ENCODE measurements around the gene SLC5A2. TPM values are rescaled to one million over a fixed set of nuclear protein-coding genes. Genes with fewer than 3 reads are reported as not detected.
"Not testable (repeated sequence)": the region's sequence is repeated elsewhere in the genome, so short reads cannot be mapped to it uniquely, and the experiment has no call there.

SLC5A2 gene
- total RNA-seq, 1 donor from 2014 or later = 0.60 TPM

DNA sequence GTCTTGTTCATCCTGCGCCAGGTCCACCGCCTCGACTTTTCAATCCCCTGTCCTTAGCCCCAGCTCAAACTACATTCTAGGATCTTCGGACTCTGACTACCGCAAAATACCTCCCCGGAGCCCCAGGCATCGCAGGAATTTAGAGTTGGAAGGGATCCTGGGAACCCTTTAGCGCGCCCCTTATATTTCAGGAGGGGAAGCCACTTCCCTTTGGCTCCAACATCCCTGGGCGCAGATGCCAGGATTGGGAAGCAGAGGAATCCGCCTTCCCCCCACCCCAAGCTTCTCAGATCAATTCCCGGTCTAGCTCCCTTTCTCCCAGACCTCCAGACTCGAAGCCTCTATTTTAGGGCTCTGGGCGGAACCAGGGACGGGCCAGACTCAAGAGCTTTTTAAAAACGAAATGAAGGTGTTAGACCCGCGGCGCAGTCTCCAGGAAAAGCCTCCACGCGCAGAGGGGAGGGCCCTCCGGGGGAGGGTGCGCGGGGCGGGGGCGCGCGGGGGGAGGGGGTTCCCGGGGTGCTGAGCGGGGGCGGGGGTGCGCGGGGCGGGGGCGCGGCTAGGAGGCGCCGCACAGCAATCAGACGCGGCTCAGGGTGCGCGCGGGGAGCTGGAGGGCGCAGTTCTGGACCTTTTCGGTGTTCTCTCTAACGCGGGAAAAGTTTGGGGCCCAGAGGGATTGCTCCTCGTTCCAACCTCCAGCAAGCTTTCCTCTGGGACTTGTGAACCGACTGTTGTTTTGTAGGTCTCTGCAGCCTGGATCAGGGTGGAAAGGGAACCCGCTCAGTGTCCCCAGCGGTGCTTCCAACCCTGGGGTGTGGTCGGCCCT, 46.4 kb downstream of the SLC5A2 start:
- peak; percentile 1 for DNase-seq (ENCODE audit: low read depth)

DNA sequence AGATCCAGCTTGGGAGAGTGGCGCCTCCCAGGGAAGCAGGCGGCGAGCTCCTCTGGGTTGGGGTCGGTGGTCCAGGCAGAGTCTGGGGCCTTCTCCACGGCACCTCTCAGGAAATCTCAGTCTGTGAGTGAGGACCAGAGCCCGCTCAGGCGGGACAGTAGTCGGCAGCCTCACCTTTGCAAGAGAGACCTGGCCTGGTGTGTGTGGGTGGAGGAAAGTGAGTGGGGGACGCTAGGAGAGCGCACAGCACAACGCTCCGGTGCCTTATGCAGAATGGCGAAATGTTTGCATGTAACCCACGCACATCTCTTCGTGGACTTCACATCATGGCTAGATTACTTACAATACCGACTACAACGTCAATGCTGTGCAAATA, 47.0 kb downstream of the SLC5A2 start:
- no peak for DNase-seq (ENCODE audit: low read depth)

DNA sequence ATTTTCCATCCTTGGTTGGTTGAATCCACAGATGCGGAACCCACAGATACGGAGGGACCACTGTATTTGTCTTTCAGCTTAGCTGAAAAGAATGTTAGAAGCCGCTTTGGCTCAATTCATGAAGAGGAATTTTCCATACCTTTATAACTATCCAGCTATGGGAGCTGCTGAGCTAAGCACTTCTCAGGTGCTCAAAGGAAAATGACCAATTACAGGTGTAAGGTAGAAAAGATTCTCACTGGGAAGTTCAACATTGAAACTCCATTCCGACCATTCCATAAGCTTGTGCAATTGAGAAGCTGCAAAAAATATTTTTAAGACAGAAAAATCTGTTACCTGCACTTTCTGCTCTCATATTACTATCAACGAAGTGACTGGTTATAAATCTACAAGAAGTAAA, 47.5 kb downstream of the SLC5A2 start:
- no peak for DNase-seq (ENCODE audit: low read depth)

DNA sequence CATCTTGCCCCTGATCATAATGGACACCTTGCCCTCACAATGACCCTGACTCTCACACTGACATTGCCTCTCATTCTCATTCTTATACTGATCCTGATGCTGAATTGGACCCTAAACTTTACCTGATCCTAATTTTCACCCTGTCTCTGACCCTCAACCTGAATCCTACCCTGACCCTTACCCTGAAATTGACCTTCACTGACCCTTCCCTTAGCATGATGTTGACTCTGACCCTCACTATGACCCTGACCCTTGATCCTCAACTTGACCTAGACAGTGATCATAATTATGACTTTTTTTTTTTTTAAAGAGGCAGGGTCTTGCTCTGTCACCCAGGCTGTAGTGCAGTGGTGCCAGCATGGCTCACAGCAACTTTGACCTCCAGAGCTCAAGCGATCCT, 48.2 kb downstream of the SLC5A2 start:
- DNase-seq (ENCODE audit: low read depth) = no peak

GRCh38 chr16:31532120-31532519, 49.2 kb downstream of the SLC5A2 start:
- no peak for DNase-seq (ENCODE audit: low read depth)

DNA sequence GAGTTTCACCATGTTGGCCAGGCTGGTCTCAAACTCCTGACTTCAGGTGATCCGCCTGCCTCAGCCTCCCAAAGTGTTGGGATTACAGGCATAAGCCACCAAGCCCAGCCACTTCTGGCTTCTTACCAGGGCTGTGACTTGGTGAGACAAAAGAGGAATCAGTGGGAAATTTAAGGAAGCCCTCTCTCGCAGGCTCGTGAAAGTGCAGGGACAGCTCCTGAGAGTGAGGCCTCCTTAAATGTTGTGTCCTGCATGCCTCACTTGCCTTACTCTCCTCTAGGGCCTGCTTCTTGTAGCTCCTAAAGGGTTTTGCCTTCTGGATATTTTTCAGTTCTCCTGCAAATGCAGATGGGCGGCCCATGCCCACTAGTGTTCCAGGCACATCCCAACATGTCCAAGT, 50.0 kb downstream of the SLC5A2 start:
- no peak for DNase-seq (ENCODE audit: low read depth)

DNA sequence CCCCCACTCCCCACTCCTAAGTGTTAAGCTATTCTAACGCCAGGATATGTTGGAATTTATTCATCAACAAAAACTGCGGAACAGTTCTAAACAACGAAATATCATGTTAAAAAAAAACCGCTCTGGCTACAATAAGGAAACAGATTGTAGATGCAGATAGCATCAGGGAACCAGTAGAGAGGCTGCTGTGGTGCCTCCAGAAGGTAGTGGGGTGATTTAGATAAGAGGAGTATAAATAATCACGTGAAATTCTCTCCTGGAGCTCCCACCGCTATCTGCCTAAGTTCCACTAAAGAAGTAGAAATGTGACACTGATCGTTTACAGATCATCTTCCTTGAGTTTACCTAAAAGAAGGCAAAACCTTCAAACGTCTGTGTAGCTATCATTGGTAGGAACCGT, 52.8 kb downstream of the SLC5A2 start:
- DNase-seq (ENCODE audit: low read depth) = no peak

DNA sequence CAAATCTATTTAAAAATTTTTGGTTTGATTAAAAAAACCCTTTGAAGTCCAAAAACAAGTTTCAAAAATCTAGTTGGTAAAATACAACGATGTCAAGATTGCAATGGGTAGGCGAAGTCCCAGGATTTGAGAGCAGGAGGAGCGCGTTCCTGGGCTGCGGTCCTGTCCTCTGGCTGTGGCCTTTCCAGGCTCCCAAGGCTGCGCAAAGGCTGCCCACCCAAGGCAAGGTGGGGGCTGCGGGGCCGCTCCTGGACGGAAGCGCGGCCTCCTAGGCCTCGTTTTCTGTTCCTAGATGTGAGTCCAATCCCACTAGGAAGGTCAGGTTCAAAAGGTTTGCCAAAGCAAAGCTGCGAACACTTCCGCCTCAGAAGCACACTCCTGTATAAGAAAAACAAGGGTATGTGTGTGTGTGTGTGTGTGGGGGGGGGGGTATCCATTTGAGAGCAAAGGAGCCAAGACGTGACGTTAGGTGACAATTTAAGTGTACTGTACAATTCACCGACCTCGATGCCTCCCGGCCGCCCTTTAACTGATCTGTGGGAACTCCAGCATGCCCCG, 54.0 kb downstream of the SLC5A2 start:
- no peak for DNase-seq (ENCODE audit: low read depth)

- peak; percentile 4 for DNase-seq (ENCODE audit: low read depth)
Observed at GRCh38 chr16:31537362-31538242, 54.7 kb downstream of the SLC5A2 start.

GRCh38 chr16:31538243-31538598, 55.3 kb downstream of the SLC5A2 start:
- not testable (repeated sequence) for DNase-seq (ENCODE audit: low read depth)

GRCh38 chr16:31539762-31540161, 56.8 kb downstream of the SLC5A2 start:
- DNase-seq (ENCODE audit: low read depth) = not testable (repeated sequence)

Other genes starting within 250 kb of the SLC5A2 start
- 0.30 and 0.35 TPM in 2 replicates for gene ITGAM, start 223.1 kb upstream of the SLC5A2 start, total RNA-seq
- gene ITGAX, start 127.9 kb upstream of the SLC5A2 start, total RNA-seq = 0.05 and 0.17 TPM in 2 replicates
- not detected in 2 replicates for gene ITGAD, start 89.8 kb upstream of the SLC5A2 start, total RNA-seq
- gene COX6A2, start 54.8 kb upstream of the SLC5A2 start, total RNA-seq = not detected in 2 replicates
- gene ZNF843, start 40.3 kb upstream of the SLC5A2 start, total RNA-seq = 0.99 TPM in 1 of 2 replicates, not detected in the other
- gene ARMC5, start 23.6 kb upstream of the SLC5A2 start, total RNA-seq = 5.4 and 8.7 TPM in 2 replicates
- 26.5 and 31.4 TPM in 2 replicates for gene TGFB1I1, start 11.0 kb upstream of the SLC5A2 start, total RNA-seq
- gene RUSF1, start 25.3 kb downstream of the SLC5A2 start, total RNA-seq = 39.8 and 62.3 TPM in 2 replicates
- not detected in 2 replicates for gene AHSP, start 44.8 kb downstream of the SLC5A2 start, total RNA-seq

Data from renal cortical epithelial cell (primary cell).